Esophagus muscularis mucosa (tissue), 4 donors: Measurements from ENCODE around the gene METRNL. TPM values are rescaled to one million over a fixed set of nuclear protein-coding genes. Genes with fewer than 3 reads are reported as not detected.

Experiments
- DNase-seq: peaks from one replicate; pipeline ENCODE4 v3.0.0-alpha.2; 2017; ENCODE audit errors: extremely low spot score
- H3K27ac ChIP-seq, 4 donors: fragments of 200-600 bp; sonication (generic); replicated peaks in 1 of 4; 1 replicate in 3 of 4; 2 replicates in 1 of 4; pipeline ENCODE4 v1.5.1; 2016 to 2019; ENCODE audit warnings: mild to moderate bottlenecking in 1 of 4
- H3K27me3 ChIP-seq, 4 donors: fragments of 200-600 bp; sonication (generic); one replicate each; pipeline versions ENCODE4 v1.5.1 to v1.6.0; 2016 to 2019
- H3K36me3 ChIP-seq, 4 donors: fragments of 200-600 bp; sonication (generic); one replicate each; pipeline ENCODE4 v1.5.1; 2016 to 2019
- H3K4me1 ChIP-seq, 4 donors: fragments of 200-600 bp; sonication (generic); one replicate each; pipeline ENCODE4 v1.5.1; 2016 to 2019
- H3K4me3 ChIP-seq, 4 donors: fragments of 200-600 bp; sonication (generic); 1 replicate in 2 of 4; 2 replicates in 2 of 4; pipeline ENCODE4 v1.5.1; 2016 to 2019; ENCODE audit warnings: mild to moderate bottlenecking in 4 of 4, moderate library complexity in 1 of 4
- H3K9me3 ChIP-seq, 4 donors: fragments of 200-600 bp; sonication (generic); 1 replicate in 3 of 4; 2 replicates in 1 of 4; pipeline ENCODE4 v1.5.1; 2016 to 2019
- CTCF ChIP-seq, 3 experiments: fragments of 200-600 bp in 2 of 3; fragments of 450-650 bp in 1 of 3; sonication (generic) in 2 of 3; IDR thresholded peaks; one replicate each; pipeline ENCODE4 v1.5.1; 2017 to 2019; ENCODE audit warnings: antibody characterized with exemption in 3 of 3, mild to moderate bottlenecking in 2 of 3, moderate library complexity in 1 of 3
- EP300 ChIP-seq: sonication (generic); formaldehyde crosslinking; IDR thresholded peaks from one replicate; pipeline ENCODE4 v1.6.1; 2017; ENCODE audit warnings: antibody characterized with exemption
- POLR2A ChIP-seq: fragments of 450-650 bp; IDR thresholded peaks from one replicate; pipeline ENCODE4 v1.6.1; 2017; ENCODE audit warnings: antibody characterized with exemption, moderate library complexity, mild to moderate bottlenecking, low read depth
- POLR2AphosphoS5 ChIP-seq, 2 donors: sonication (generic); formaldehyde crosslinking; IDR thresholded peaks; one replicate each; pipeline ENCODE4 v1.6.1; 2017; ENCODE audit warnings: antibody characterized with exemption in 2 of 2
- WGBS: methylation state at CpG from one replicate; pipeline ENCODE4 v1.1.5; 2018; 5-methylcytosine and 5-hydroxymethylcytosine counted together
- intact Hi-C: fragments of 100-400 bp; cut with DNase I; formaldehyde crosslinking; loops from one replicate; pipeline ENCODE4 v1.15.1; 2023
- total RNA-seq, 4 donors: library from RNA; depleted of rRNA; stranded (reverse); fragments of >200 nt; gene quantifications; one replicate each; pipeline versions ENCODE4 v1.1.0 to v1.2.1, GENCODE V29; 2016

METRNL gene
- total RNA-seq, 4 donors from 2014 or later: 36.5 to 124 (median 61.5) TPM

GRCh38 chr17:83082909-83083367 is 3.5 kb downstream of the METRNL start:
- Histone ChIP-seq H3K27me3 (peaks cover 0 to 7% (median 0%) of the 10 kb centered on the region in 4 donors), H3K36me3 (peaks cover 5 to 37% (median 28%) of the 10 kb centered on the region in 4 donors), H3K4me1 (peaks cover 69 to 84% (median 81%) of the 10 kb centered on the region in 4 donors), H3K4me3 (peak overlapping the region in 2 of 4 donors; percentile 83 to 91), H3K27ac (peak overlapping the region; percentile 87 to 94 (median 92)), H3K9me3 (no peaks in the 10 kb centered on the region)
- no peak for DNase-seq
- WGBS: 71% methylated on average over 19 of the region's 20 CpGs
- intact Hi-C loops: no loop called here
- no peak for TF ChIP-seq CTCF (IDR thresholded peaks at IDR 0.05)
- TF ChIP-seq EP300: no peak
- no peak for TF ChIP-seq POLR2AphosphoS5 (IDR thresholded peaks at IDR 0.05)
- TF ChIP-seq POLR2A: no peak

- 39% methylated on average over 24 of the region's 25 CpGs for WGBS
- intact Hi-C loops: no loop called here
- Histone ChIP-seq H3K4me3 (peak overlapping the region in 1 of 4 donors; percentile 83), H3K27me3 (peaks cover 0 to 4% (median 0%) of the 10 kb centered on the region in 4 donors), H3K9me3 (no peaks in the 10 kb centered on the region), H3K27ac (peak overlapping the region; percentile 87 to 94 (median 92)), H3K36me3 (peaks cover 5 to 43% (median 32%) of the 10 kb centered on the region in 4 donors), H3K4me1 (peaks cover 72 to 84% (median 82%) of the 10 kb centered on the region in 4 donors)
- DNase-seq: no peak
- TF ChIP-seq POLR2AphosphoS5 (IDR thresholded peaks at IDR 0.05): peak; percentile 50 to 52
- TF ChIP-seq CTCF (IDR thresholded peaks at IDR 0.05): no peak
These were observed 4.2 kb downstream of the METRNL start for GRCh38 chr17:83083368-83084201.

- Histone ChIP-seq H3K27ac (peak overlapping the region; percentile 87 to 94 (median 92)), H3K27me3 (peaks cover 0 to 4% (median 0%) of the 10 kb centered on the region in 4 donors), H3K4me1 (peaks cover 75 to 86% (median 83%) of the 10 kb centered on the region in 4 donors), H3K4me3 (peak overlapping the region in 1 of 4 donors; percentile 83), H3K36me3 (peaks cover 5 to 49% (median 32%) of the 10 kb centered on the region in 4 donors), H3K9me3 (no peaks in the 10 kb centered on the region)
- no peak for DNase-seq
- 47% methylated on average over 6 of the region's 9 CpGs for WGBS
- TF ChIP-seq POLR2AphosphoS5 (IDR thresholded peaks at IDR 0.05) (no peak), POLR2A (no peak), CTCF (IDR thresholded peaks at IDR 0.05) (no peak), EP300 (no peak)
- intact Hi-C loops: no loop called here
These were observed 4.8 kb downstream of the METRNL start for GRCh38 chr17:83084214-83084613.

GRCh38 chr17:83084621-83085056 is 5.2 kb downstream of the METRNL start:
- peak overlapping the region; percentile 87 to 94 (median 92) for H3K27ac ChIP-seq
- 95% methylated on average over 8 of the region's 27 CpGs for WGBS
- DNase-seq: no peak
- TF ChIP-seq POLR2A (no peak), EP300 (no peak), CTCF (IDR thresholded peaks at IDR 0.05) (no peak), POLR2AphosphoS5 (IDR thresholded peaks at IDR 0.05) (no peak)
- peaks cover 5 to 53% (median 32%) of the 10 kb centered on the region in 4 donors for H3K36me3 ChIP-seq
- no peak overlapping the region for H3K4me3 ChIP-seq
- H3K27me3 ChIP-seq: peaks cover 0 to 4% (median 0%) of the 10 kb centered on the region in 4 donors
- intact Hi-C loops: no loop called here
- H3K9me3 ChIP-seq: no peaks in the 10 kb centered on the region
- peaks cover 79 to 90% (median 87%) of the 10 kb centered on the region in 4 donors for H3K4me1 ChIP-seq
